Measurements from ENCODE around the gene RHOT2.

GRCh38 chr16:677316-678190 is 9.6 kb downstream of the RHOT2 start:
- no peak for TF ChIP-seq CTCF (IDR thresholded peaks at IDR 0.05)
- no peak for TF ChIP-seq POLR2A (IDR thresholded peaks at IDR 0.05)
